HG02763 (cell line): ENCODE measurements around the gene CEP126.

Experiments
- ATAC-seq: cut with Tn5 transposase; IDR thresholded peaks from one replicate; pipeline ENCODE4 v1.9.1; 2021; ENCODE audit warnings: mild to moderate bottlenecking, moderate library complexity; ENCODE audit not compliant: unreplicated experiment

The CEP126 gene

GRCh38 chr11:102006835-102007566, 92.2 kb downstream of the CEP126 start:
- no peak for ATAC-seq

DNA sequence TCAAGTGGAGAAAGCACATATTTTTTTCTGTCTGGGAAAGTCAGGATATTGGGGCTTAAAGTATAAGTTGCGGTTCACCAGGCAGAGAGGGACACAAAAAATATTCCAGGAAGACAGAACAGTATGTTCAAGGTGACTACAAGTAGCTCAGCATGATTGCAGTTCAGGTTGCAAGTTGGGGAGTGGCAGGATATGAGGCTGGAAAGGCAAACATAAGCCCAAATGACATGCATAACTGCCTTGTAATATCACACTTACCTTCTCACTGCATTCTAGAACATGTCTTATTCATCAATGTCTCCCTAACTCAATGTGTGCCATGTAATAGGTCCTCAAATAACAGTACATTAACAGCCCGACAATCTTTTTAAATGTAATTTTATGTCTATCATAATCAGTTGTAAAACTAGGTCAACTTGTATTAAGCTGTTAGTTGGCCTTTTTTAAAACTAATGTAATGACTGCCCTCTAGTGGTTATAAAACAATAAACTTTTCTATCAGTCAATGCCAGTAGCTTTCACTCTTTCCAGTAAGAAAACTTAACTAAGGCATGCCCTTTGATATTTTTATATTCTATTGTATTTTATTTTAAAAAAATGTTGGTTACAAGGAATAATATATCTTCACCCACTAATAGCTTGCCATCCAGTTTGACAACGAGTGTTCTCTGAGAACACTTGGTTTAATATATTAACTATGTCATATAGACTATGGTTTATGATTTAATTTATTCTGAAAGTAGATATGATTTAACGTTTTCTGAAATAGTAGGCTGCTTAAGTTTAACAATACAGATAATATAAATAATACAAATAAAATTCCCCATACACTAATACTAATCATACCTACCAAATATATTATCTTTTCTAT, 93.0 kb downstream of the CEP126 start:
- peak; percentile 66 for ATAC-seq

GRCh38 chr11:102010776-102011494, 96.1 kb downstream of the CEP126 start:
- no peak for ATAC-seq

GRCh38 chr11:102012946-102013345, 98.1 kb downstream of the CEP126 start:
- no peak for ATAC-seq

GRCh38 chr11:102014756-102015155, 99.9 kb downstream of the CEP126 start:
- no peak for ATAC-seq

GRCh38 chr11:102017026-102017425, 102.2 kb downstream of the CEP126 start:
- ATAC-seq: no peak

DNA sequence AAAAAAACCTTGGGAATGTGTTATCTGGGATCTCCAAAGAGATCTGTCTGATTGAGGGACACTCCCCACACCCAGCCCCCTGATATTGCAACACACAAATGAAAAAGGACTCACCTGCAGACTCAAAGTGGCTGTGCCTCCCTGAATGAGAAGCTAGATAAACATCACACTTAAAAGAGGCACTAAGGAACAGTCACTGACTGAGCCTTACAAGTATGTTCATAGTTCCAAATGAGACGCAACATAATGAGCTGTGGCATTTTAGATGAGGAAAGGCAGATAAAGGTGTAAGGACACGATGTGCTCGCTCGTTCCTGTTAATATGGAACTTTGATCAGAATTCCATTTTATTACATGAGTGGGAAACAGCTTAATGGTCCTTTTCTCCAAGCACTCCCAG, 111.4 kb downstream of the CEP126 start:
- no peak for ATAC-seq

- no peak for ATAC-seq
These were observed 112.1 kb downstream of the CEP126 start for GRCh38 chr11:102026959-102027358.

DNA sequence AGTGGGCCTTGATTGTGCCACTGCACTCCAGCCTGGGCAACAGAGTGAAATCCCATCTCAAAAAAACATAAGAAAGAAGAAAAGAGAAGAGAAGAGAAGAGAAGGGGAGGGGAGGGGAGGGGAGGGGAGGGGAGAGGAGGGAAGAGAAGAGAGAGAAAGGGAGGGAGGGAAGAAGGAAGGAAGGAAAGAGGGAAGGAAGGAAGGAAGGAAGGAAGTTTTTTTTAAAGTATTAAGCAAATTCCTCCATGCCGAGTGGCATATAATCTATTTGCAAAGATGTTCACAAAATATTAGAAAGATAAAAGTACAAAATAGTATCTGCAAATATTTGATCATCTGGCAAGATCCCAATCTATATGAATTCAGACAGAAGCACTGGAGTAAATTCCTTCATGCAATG, 121.9 kb downstream of the CEP126 start:
- ATAC-seq: no peak

DNA sequence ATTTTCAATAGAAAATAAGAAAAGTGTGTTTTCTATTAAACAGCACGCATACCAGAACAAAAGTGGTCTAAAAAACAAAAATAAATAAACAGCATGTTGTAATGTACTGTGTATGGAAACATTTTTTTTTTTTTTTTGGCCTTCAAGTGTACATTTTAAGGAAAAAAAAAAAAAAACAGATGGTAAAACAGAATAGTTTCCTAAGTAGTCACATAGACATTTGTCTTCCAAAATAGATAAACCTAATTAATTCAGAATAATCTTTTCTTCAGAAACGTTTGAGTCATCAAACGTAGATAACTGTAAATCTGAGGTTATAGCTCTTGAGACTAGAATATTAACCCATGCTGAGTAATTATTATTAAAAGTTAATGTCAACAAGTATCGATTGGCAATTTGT, 132.0 kb downstream of the CEP126 start:
- ATAC-seq: no peak

- ATAC-seq: no peak
These were observed 132.6 kb downstream of the CEP126 start, which contains the start of gene CFAP300 for GRCh38 chr11:102047305-102047924. TSS of gene CFAP300 (plus strand) at chr11:102047437. CDS start at chr11:102047471, 34 bp downstream.
